ENCODE measurements around the gene TP53I11.

TP53I11 gene, protein sequence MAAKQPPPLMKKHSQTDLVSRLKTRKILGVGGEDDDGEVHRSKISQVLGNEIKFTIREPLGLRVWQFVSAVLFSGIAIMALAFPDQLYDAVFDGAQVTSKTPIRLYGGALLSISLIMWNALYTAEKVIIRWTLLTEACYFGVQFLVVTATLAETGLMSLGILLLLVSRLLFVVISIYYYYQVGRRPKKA

DNA sequence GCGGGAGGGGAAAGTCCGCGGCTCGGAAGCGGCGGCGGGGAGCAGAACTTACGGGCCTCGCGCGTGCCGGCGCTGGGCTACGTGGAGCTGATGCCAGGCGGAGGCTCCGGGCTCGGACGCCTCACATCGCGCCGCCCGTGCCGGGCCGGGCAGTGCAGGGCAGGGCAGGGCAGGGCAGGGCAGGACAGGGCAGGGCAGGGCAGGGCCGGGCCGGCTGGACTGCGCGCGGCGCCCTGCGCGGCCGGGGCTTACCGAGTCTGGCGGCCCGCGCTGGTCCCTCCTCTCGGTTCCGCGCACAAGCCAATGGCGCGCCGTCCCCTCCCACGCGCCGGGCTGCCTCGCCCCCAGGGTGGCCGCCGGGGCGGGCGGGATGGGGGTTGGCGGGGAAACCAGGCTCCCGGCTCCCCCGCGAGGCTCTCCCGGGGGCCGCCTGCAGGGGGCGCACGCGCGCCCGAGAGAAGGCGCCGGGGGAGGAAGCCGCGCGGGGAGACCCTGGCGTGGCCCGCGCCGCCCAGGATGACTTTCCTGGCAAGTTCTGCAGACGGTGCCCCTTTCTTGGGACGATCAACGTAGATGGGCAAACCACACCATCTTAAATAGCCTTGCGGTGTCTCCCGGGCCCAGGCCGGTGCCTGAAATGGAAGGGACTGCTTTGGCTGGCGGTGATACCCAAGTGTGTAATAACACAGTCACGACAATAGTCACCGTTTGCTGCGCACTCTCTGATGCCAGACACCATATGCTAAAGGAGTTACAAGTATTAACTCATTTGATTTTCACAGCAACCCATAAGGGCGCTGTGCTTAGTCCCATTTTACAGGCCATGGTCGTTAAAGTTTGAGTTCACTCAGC is at the start of gene TP53I11:
Gene TP53I11 (minus strand): TSS at position 259 of the 852 bp plus-strand sequence. CDS start 12,548 bp downstream, outside the sequence.
- FAIRE-seq = no peak

GRCh38 chr11:44999068-44999467 is 48.4 kb upstream of the TP53I11 start:
- no peak for FAIRE-seq

DNA sequence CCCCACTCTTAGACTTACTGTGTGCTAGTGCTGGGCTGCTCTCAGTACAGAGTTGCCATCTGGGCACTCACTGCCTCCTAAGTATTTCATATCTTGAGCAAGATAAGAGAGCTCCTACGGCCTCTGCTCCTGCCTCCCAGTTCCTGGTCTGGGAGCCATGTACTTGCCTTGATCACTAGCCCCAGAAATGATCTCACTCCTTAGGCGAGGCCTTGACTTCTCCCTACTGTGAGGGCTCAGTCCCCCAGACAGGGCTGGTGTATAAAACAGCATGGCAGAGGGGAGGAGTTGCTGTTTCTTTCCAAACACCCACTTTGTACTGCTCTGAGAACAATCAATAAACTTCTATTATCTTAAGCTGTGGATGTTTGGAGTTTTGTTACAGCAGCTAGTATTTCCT is 47.4 kb upstream of the TP53I11 start:
- no peak for FAIRE-seq

DNA sequence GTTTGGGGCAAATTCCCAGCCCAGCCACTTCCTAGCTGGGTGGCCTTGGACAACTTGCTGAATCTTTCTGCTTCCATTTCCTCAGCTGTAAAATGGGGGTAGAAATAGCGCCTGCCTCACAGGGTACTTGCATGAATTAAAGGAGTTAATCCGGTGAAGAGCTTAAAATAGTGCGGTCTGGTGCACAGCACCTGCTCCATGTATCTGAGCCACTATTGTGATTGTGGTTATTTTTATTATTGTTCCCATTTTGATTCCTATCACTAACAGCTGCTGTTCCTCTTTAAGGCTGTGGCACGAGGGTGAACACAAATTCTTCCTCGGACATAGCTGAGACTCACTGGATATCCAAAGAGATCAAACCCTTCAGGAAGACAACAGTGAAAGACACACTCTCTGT is 46.9 kb upstream of the TP53I11 start:
- FAIRE-seq = no peak

DNA sequence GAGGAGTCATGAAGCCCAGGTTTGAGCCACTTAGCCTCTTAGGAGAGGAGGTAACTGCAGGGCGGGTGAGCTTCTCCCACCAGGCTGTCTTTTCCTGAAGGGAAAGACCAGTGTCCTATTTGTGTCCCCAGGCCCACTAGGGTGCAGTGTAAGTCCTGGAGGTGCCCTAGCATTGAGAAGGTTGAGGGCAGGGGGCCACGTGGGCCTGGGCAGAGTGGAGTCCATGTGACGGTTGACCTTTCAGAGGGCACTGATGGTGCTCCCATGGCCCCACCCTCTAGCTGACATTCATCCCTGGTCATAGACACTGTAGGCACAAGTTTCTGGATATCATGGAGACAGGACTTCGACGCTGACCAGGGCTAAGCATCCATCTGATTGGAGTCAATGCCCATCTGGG is 44.1 kb upstream of the TP53I11 start:
- no peak for FAIRE-seq

DNA sequence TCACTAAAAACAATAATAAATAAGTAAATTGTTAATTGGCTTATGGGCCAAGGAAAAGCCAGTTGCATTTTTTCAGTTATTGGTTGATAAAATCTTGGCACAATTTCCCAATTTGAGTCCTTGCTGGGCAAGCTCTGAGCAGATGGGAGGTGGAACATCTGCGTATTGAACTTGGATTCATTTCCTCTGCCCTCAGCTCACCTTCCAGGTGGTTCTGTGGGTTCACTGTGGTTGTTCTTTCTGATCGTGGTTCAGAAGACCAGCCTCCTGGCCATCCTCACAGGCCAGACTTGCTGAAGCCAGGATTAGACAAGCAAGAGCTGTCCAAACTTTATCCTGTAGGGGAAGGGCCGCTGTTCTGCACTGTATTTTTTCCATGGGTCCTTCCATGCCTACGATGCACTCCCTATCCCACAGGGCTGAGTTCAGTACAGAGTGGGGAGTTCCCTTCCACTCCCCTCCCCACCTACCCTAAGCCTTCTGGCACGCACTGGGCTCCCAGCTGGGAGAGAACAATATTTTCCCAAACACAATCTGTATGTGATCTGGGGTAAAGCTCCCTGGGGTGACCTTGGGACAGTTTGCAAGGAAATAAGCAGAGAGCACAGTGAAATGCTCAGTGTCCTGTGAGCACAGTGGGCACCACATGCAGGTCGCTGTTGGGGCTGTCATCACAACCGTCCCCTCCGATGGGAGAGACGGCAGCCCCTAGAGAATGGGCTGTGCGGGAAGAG is 43.5 kb upstream of the TP53I11 start:
- FAIRE-seq = no peak

GRCh38 chr11:44992774-44993173 is 42.1 kb upstream of the TP53I11 start:
- FAIRE-seq = no peak

GRCh38 chr11:44992181-44992582 is 41.5 kb upstream of the TP53I11 start:
- FAIRE-seq = no peak

GRCh38 chr11:44990665-44991064 is 40.0 kb upstream of the TP53I11 start:
- FAIRE-seq = no peak

DNA sequence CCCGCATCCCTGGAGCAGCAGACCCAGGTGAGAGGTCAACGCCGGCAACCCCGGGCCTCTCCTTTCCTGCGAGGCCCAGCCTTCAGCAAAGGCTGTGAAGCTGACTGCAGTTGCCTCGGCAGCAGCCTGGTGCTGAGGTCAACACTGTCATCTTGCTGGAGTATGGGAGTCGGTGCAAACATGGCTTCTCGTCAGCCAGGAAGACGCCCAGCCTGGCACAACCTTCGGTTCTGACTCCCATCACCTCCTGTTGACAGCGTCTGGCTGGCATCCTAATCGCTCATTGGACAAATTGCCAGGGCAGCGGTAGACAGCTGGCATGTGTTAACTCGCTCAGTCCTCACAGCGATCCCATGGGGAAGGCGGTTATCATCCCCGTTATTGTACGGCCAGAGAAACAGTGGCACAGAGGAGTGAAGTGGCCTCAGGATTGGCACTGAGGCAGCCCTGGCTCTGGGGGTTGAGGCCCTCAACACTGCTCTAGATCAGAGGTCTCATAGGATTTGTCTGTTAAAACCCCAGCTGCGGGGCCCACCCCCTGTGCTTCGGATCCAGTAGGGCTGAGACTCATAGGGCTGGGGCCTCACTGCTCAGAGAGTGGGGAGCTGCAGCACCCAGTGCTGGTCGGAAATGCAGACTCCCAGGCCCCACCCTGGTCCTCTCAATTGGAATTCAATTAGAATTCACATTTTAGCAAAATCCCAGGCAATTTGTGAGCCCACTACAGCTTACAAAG is 39.3 kb upstream of the TP53I11 start:
- FAIRE-seq = no peak

GRCh38 chr11:44988981-44989635 is 38.4 kb upstream of the TP53I11 start:
- no peak for FAIRE-seq

DNA sequence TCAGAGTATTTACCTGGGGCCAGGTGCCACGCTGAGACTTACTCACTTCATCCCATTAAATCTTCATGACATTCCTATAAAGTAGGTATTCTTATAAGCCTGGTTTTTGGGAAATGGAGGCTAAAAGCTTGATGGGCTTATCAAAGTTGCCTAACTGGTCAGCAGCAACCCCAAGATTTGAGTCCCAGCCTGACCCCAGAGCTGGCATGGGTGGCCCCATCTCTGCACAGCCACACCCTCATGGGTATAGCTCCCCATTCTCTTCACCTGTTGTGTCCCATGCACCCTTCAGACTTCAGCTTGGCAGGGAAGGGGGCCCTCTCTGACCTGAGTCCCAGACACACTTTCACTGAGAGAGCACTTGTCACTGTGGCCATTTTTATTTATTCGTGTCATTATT is 37.4 kb upstream of the TP53I11 start:
- no peak for FAIRE-seq

DNA sequence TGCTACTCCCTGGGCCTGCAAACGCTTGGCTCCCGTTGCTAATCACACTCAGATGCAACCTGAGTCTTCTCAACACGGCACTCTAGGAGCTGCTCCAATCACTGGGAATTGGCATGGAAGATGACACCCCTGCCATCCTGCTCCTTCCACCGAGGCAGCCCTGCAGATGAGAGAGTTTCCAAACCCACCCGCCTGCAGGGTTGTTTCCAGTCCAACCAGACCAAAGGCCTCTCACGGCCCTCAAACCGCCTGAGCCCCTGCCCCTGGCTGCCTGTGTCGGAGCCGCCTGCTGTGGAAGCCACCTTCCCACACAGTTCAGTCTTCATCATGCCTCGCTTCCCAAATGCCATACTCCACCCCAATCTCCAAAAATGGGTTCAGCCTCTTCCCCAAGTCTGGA is 36.8 kb upstream of the TP53I11 start:
- no peak for FAIRE-seq

DNA sequence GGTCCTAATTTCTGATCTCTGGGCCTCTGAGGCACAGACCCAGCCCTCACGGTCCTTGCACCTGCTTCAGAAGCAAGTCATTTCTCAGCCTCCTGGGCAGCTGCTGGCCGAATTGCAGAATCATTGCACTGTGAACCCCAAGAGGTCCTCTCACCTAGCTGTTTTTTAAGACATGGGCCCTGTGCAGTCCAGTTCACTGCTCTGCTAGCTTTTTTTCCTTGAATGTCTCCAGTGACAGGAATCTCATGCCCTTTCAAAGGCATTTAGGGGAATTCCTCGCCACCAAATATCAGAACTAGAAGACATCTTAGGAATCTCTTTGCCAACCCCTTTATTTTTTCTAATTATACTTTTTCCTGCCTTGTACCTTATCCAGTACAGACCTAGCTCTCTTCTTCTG is 35.6 kb upstream of the TP53I11 start:
- no peak for FAIRE-seq

- FAIRE-seq = no peak
Measured at GRCh38 chr11:44985721-44986120, 35.0 kb upstream of the TP53I11 start.

GRCh38 chr11:44983786-44984185 is 33.1 kb upstream of the TP53I11 start:
- FAIRE-seq = no peak

DNA sequence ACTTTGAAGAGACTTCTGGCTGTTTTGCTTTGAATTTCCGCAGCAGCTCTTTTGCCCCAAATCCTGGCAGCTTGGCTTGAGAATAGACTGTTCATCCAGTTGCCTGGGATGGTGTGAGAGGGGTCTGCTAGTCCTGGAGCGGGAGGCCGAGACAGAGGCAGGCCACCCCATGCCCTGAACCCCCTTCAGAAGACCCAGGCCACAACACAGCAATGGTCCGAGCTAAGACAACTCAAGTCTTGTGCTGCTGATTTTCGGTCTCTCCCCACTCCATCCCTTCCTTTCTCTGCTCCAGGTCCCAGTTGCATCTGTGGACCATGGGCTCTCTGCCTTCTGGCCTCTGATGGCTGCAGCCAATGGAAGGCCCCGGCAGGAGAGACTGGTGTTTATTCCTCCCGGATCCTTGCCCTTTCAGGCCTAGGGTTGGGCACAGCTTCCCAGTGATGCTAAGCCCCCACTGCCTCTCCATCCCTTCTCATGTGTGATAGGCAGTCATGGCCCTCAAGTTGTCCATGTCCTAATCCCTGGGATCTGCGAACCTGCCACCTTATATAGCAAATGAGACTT is 31.9 kb upstream of the TP53I11 start:
- FAIRE-seq = no peak

GRCh38 chr11:44980533-44981427 is 30.1 kb upstream of the TP53I11 start:
- FAIRE-seq = no peak

- FAIRE-seq = no peak
Measured at GRCh38 chr11:44979543-44980399, 29.1 kb upstream of the TP53I11 start.

DNA sequence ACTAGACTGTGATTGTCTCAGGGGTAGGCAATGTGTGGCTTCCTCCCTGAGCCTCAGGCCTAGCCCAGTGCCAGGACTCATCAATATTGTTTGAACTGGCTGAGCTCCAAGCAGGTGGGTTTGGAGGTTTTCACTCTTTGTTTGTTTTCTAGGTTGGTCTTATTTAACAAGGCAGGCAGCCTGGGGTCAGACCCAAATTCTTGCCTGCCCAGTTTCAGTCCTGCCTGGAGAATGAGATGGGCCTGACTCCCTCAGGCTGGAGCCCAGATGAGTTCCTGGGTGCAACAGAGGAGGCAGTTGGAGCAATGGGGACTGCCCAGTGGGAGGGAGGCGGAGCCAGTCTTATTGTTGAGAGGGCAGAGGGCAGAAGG is 28.3 kb upstream of the TP53I11 start:
- no peak for FAIRE-seq

Data from TTC549 (cell line).